Stimulated activated CD8-positive, alpha-beta memory T cell treated with anti-CD3 and anti-CD28 coated beads, Interleukin-7, amount 100 ng/mL, for 1 hour (primary cell): ENCODE measurements around the gene FAM222A.

ENCODE experiments used
- DNase-seq, 2 donors: peaks; one replicate each; pipeline ENCODE4 v3.0.0-alpha.2; 2020; ENCODE audit warnings: low read depth in 2 of 2

FAM222A gene

DNA sequence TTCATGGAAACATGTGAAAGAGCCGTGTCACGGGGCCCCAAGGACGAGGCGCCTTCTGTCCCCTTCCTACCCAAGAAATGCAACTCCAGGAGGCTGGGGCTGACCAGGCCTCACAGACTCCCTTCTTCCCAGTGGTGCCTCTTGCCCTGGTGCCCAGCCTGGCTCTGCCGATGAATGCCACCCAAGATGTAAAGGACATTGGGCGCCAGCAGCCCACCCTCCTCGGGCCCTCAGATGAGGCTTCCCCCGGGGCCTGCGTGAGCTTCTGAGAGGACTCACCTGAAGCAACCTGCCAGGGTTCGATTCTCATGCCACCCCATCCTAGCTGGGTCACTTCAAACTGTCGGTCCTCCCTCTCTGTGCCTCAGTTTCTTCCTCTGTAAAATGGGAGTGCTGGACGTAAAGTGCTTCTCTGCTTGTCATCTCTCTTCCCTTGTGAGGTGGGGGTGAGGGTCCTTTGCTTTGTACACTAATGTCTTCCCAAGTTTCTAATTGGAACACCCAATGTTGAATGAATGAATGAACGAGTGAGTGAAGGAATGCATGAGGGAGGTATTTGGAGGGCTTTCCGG lies 10.8 kb downstream of the FAM222A start:
- no peak for DNase-seq

- no peak for DNase-seq
Measured at GRCh38 chr12:109725321-109726105, 11.9 kb downstream of the FAM222A start.

- DNase-seq: no peak
Measured at GRCh38 chr12:109726106-109726497, 12.5 kb downstream of the FAM222A start.

GRCh38 chr12:109726511-109727038 lies 12.9 kb downstream of the FAM222A start:
- DNase-seq: no peak

DNA sequence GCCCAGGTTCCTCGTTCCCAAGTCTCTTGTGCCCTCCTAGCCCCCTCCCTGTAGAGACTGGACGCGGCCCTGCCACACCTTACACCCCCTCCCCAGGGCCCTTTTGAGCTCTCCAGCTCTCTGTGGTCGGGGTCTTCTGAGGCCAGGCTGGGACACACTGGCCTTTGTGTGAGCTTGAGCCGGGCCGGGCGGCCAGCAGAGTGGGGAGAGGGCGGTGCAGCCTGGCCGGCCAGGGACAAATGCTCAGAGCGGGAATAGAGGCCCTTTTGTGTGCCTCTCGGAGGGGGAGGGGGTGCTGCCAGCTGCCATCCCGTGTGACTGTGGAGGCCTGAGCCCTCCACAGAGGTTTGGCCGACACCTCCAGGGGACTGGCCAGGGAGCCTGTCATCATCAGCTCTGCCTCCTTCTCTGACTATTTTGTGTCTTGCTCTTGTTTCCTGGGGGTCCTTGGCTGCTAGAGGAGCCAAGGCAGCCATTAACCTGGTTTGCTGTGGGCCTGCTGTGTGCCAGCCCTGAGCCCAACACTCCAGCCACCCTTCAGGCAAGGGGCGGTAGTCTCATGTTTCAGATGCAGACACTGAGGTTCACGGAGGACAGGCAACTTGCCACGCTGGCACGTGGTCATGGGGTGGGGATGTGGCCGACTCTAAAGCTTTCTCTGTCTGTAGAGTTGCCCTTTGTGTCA lies 13.6 kb downstream of the FAM222A start:
- no peak for DNase-seq

DNA sequence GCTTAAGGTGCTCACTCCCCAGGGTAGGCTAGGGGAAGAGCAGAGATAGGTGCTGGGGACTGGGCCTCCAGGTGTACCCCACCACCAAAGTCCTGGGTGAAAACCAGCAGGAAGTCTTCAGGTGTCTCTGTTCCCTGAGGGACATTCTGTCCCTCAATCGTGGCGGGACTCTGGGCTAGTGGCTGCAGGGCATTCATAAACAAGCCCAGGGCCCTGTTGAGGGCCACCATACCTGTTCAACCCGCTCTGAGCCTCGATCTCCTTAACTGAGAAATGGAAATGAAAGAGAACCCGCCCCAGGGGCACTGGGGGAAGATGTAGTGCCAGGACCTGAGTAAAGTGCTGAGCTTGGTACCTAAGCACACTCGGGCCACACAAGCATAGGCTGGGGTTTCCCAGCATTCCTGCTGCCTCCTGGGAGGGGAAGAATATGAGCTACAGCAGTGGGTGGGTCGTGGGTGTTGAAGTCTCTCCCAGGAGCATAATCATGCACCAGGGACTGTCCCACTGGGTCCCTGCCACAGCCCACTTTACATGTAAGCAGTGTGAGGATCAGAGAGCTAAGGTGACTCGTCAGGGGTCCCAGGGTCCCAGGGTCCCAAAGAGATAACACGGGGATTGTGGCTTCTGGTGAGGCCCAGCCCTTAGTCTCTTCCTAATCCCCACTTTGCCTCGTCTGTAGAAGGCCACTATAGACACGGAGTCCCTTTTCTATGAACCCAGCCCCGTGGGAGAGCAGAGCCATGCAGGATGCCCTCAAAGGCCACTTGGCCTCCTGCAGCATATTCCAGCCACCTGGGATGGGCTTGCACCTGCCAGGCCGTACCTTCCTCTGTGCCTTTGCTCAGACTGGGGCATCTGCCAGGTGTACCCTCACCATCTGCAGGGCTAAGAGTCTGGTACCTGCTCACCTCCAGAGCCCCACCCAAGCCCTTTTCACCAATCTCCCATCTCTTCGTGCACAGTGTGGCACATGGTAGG lies 14.4 kb downstream of the FAM222A start:
- DNase-seq: no peak

GRCh38 chr12:109728921-109729320 lies 15.3 kb downstream of the FAM222A start:
- DNase-seq: no peak

- DNase-seq: no peak
Measured at GRCh38 chr12:109729371-109729781, 15.8 kb downstream of the FAM222A start.

- no peak for DNase-seq
Measured at GRCh38 chr12:109729801-109730200, 16.2 kb downstream of the FAM222A start.

DNA sequence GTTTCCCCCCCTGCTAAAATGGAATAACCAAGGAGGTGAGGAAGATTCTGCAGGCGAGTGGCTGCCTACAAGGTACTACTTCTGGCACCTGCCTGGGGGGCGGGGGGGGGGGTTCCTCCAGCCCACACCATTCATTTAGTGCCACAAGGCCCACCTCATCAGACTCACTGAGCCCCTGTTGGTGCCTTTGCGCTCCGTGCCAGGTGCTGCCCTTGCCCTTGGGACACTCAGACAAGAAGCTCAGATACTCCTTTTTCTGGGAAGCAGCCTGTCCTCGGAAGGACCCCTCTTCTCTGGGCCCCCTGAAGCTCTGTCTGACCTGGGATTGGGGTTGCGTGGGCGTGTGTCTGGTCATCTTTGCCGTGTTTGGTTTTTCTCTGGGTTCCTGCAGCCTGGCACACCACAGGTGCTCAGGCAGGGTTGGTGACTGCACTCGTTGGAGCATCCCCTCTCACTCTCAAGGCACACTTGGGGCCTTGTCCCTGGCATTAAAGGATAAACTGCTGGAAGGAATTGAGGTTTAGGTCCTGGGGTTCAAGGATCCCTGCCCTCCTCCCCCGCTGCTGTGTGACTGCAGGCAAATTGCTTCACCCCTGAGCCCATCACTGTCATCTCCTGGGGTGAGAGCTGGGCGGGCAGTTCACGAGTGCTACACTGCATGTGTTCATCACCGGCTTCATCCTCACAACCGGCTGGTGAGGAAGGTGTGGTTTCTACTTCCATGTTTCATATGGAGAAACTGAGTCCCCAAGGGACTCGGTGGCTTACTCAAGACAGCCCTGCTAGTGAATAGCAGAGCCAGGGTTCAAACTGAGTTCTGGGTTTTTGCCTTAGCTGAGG lies 16.9 kb downstream of the FAM222A start:
- no peak for DNase-seq

DNA sequence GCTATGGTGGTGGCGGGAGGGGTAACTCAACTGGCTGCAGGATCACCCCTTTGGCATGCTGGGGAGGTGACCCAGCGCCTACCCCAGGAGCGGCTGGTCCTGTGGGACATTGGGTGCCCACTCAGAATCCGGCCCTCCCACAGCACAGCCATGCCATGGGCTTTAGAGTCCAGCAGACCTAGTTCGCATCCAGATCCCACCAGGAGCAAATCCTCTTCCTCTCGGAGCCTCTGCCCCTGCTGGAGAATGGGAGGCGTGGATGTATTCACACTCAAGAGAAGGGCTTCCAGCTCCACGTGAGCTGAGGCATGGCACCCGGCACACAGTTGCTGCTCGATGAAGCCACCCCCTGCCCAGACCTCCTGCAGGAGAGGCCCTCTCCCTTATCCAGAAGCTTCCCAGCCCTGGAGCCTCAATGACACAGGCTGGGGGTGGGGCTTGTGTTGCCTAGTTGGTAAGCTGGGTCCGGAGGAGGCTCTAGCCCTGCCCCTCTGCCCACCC lies 17.7 kb downstream of the FAM222A start:
- no peak for DNase-seq

DNA sequence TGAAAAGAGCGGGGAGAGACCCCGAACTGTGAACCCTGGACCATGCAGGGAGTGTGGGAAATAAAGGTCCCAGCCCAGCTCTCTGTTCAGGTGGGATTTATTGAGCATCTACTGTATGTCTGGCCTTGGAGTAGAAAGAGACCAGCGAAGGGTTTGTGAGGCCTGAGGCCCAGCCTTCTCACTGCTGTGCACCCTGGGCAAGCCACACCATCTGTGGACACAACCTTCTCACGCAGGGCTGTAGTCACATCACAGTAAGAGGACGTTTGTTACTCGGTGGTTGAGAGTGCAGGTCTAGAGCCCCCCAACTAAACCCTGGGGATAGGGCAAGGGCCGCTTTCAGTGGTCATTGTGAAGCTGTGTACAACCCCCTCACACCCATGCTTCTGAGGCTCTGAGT lies 18.2 kb downstream of the FAM222A start:
- no peak for DNase-seq

DNA sequence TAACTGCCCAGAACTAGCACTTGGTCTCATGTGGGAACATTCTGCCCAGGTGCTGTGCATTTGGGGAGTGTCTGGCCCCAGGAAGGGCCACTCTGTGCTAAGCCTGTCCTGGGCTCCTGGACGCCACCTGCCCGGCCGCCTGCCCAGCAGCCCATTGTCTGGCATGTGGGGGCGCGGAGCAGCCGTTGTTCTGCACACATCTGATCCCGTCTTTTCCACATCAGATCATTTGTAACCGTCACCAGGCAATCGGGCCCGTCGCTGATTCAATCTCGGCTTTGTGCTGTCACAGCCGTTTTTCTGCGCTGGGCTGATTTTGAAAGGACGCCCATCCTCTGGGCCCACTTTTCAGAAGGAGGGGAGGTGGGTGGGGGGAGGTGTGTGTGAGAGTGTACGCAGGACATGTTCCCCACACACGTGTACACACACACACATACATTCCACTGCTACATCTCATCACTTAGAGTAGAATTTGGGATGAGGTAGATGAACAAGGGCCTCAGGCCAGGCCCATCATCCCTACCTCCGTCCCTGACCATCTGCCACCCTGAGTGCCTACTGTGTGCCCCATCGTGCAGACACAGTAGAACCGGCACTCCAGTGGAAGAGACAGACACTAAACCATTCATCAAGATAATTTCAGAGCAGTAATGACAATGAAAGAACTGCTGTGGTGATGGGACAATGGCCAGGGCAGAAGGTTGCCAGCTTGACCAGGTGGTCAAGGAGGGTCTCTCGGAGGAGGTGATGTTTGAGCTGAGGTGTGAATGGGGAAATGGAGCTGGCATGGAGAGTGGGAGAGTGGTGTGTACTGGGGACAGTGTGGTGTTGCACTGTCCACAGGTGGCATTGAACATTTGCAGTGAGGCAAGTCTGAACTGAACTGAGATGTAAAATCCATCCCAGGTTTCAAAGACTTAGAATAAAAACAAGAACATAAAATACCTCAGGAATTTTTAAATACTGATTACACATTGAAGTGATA lies 19.0 kb downstream of the FAM222A start:
- DNase-seq: no peak

GRCh38 chr12:109734219-109735000 lies 20.8 kb downstream of the FAM222A start:
- DNase-seq: no peak

DNA sequence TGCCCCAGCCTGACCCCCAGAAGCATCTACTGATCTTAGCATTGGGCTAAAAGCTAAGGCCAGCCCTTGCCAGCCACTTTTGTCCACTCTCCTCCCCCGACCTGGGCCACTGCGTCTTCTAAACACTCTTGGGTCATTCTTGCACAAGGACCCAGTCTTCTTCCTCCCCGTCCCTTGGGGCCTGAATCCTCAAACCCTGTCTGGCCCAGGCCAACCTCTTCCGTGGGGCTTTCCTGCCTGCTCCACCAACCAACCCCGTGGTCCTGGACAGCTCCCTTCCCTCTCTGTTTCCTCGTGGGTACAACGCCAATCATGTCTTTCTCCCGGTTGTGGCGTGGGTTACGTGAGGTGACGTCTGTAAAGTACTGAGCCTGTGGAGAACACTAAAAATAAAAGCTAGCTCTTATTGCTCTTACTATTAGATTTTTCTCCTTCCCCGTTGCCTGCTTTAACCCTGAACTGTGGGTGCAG lies 21.5 kb downstream of the FAM222A start:
- no peak for DNase-seq

DNA sequence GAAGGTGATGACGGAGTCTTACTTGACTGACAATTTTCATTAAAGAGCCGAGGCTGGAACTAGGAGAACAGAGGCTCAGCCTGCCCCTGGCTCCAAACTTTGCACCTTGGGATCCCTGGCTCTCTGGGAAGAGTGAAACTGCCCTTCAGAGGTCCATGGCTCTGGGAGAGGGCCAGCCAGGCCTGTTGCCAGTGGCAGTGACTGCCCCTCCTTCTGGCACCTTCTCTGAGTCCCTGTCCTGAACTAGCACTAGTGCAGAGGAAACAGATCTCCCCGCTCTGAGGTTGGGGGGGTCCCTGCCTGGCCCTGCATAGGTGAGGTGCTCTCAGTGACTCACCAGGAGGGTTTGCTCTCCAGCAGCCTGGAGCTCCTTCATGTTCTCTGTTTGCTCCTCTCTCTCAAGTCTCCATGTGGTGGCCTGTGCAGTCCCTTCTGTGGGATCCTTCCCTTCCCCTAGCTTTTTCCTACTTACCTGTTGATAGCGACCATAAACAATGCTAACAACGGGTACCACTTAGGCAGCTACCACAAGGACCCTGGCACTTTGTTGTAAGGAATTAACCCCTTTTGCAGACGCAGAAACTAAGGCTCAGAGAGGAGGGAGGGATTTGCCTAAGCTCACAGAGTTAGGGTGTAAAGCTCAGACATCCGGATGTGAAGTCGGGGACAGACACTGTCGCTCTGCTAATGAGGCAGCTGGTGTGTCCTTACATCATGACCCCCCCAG lies 22.4 kb downstream of the FAM222A start:
- no peak for DNase-seq

- no peak for DNase-seq
Measured at GRCh38 chr12:109736552-109737108, 23.0 kb downstream of the FAM222A start.
